Panc1 (cell line): ENCODE results near the gene USP53. TPM values are rescaled to one million over a fixed set of nuclear protein-coding genes. Genes with fewer than 3 reads are reported as not detected.

Experiments used
- ATAC-seq: fragments of 200-7000 bp; cut with Tn5 transposase; 2 replicates; pipeline ENCODE4 v1.9.1; 2020; ENCODE audit warnings: mild to moderate bottlenecking, moderate library complexity
- BruUV-seq: library from RNA; stranded (reverse); fragments of 400-500 nt; replicated peaks from 2 replicates; lab custom pipeline; 2021; lab: Mats Ljungman, UMichigan
- CTCF ChIA-PET: fragments of 300-600 bp; sonication (Branson Sonifier 250); formaldehyde crosslinking; loops from one replicate; lab custom pipeline; 2022; ENCODE audit warnings: antibody characterized with exemption; lab: Charles Lee
- POLR2A ChIA-PET: fragments of 300-600 bp; sonication (Branson Sonifier 250); formaldehyde crosslinking; loops from one replicate; lab custom pipeline; 2022; ENCODE audit warnings: antibody characterized with exemption; lab: Charles Lee
- DNase-seq: peaks from one replicate; pipeline ENCODE4 v3.0.0-alpha.2; 2010; ENCODE audit warnings: low read depth, low spot score
- H3K27ac ChIP-seq: 2 replicates; pipeline ENCODE4 v1.5.1; 2011; ENCODE audit warnings: mild to moderate bottlenecking, low read length, inconsistent platforms
- H3K27me3 ChIP-seq: fragments of 200-500 bp; sonication (Bioruptor generic); 2 replicates; pipeline ENCODE4 v1.6.0; 2014; ENCODE audit warnings: low read length, inconsistent platforms; ENCODE audit not compliant: control insufficient read depth, insufficient read depth
- H3K36me3 ChIP-seq: fragments of 200-500 bp; sonication (Bioruptor generic); 2 replicates; pipeline ENCODE4 v1.5.1; 2014; ENCODE audit warnings: inconsistent platforms, mild to moderate bottlenecking, low read length, moderate library complexity; ENCODE audit not compliant: control insufficient read depth, insufficient read depth
- H3K4me1 ChIP-seq: 2 replicates; pipeline ENCODE4 v1.5.1; 2011; ENCODE audit warnings: inconsistent platforms, mild to moderate bottlenecking, low read length, moderate library complexity; ENCODE audit not compliant: control insufficient read depth, insufficient read depth
- H3K4me3 ChIP-seq, 2 experiments: 2 replicates each; pipeline ENCODE4 v1.5.1; 2011 to 2012; ENCODE audit warnings: low read depth in 2 of 2, low read length in 2 of 2, mild to moderate bottlenecking in 2 of 2, inconsistent platforms in 1 of 2, moderate library complexity in 1 of 2
- H3K9me3 ChIP-seq: fragments of 200-500 bp; sonication (Bioruptor generic); 2 replicates; pipeline ENCODE4 v1.5.1; 2014; ENCODE audit warnings: low read depth, mild to moderate bottlenecking, inconsistent platforms, low read length, moderate library complexity; ENCODE audit not compliant: control insufficient read depth, insufficient read depth
- POLR2AphosphoS5 ChIP-seq: IDR thresholded peaks from 2 replicates; pipeline ENCODE4 v1.6.1; 2012; ENCODE audit warnings: mild to moderate bottlenecking, low read depth, low read length, moderate library complexity
- SIN3A ChIP-seq: IDR thresholded peaks from 2 replicates; pipeline ENCODE4 v1.6.1; 2012; ENCODE audit warnings: low read depth, mild to moderate bottlenecking, low read length, moderate library complexity, borderline replicate concordance; ENCODE audit not compliant: insufficient read depth
- TCF7L2 ChIP-seq: IDR thresholded peaks from 2 replicates; pipeline ENCODE4 v1.6.1; 2011; ENCODE audit warnings: mild to moderate bottlenecking, low read depth, low read length, inconsistent platforms
- in situ Hi-C: cut with HindIII; loops from 2 replicates; pipeline ENCODE4 v1.10.0; 2016; ENCODE audit warnings: low sequenced_read_pairs, low pct_unique_long_range_greater_than_20kb
- intact Hi-C: fragments of 100-400 bp; cut with micrococcal nuclease; formaldehyde crosslinking; loops from one replicate; pipeline ENCODE4 v1.10.0; 2022; ENCODE audit not compliant: unreplicated experiment
- total RNA-seq: library from RNA; stranded (reverse); gene quantifications from one replicate; pipeline ENCODE4 v1.2.1, GENCODE V29; 2021; ENCODE audit not compliant: unreplicated experiment
- TF ChIP-seq, protein P1 (sequence below), 2 experiments: IDR thresholded peaks; 2 replicates each; pipeline ENCODE4 v1.6.1; 2011 to 2012; ENCODE audit warnings: low read depth in 2 of 2, control low read depth in 1 of 2, low read length in 1 of 2, mild to moderate bottlenecking in 1 of 2, moderate library complexity in 1 of 2; ENCODE audit not compliant: insufficient read depth in 1 of 2
- TF ChIP-seq, protein P2 (sequence below): fragments of 450-650 bp; IDR thresholded peaks from 2 replicates; pipeline ENCODE4 v1.5.1; 2017; ENCODE audit warnings: mild to moderate bottlenecking

The USP53 gene
- total RNA-seq, 1 experiment from 2014 or later = 5.3 TPM

- H3K27ac ChIP-seq = no peak overlapping the region
- TF ChIP-seq POLR2AphosphoS5 (no peak), TCF7L2 (no peak), SIN3A (no peak)
- TF ChIP-seq, protein P1, sequence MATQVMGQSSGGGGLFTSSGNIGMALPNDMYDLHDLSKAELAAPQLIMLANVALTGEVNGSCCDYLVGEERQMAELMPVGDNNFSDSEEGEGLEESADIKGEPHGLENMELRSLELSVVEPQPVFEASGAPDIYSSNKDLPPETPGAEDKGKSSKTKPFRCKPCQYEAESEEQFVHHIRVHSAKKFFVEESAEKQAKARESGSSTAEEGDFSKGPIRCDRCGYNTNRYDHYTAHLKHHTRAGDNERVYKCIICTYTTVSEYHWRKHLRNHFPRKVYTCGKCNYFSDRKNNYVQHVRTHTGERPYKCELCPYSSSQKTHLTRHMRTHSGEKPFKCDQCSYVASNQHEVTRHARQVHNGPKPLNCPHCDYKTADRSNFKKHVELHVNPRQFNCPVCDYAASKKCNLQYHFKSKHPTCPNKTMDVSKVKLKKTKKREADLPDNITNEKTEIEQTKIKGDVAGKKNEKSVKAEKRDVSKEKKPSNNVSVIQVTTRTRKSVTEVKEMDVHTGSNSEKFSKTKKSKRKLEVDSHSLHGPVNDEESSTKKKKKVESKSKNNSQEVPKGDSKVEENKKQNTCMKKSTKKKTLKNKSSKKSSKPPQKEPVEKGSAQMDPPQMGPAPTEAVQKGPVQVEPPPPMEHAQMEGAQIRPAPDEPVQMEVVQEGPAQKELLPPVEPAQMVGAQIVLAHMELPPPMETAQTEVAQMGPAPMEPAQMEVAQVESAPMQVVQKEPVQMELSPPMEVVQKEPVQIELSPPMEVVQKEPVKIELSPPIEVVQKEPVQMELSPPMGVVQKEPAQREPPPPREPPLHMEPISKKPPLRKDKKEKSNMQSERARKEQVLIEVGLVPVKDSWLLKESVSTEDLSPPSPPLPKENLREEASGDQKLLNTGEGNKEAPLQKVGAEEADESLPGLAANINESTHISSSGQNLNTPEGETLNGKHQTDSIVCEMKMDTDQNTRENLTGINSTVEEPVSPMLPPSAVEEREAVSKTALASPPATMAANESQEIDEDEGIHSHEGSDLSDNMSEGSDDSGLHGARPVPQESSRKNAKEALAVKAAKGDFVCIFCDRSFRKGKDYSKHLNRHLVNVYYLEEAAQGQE (IDR thresholded peaks at IDR 0.05; ENCODE audit: insufficient read depth in 1 of 2, low read depth in 2 of 2, low read length in 1 of 2) = no peak
- TF ChIP-seq, protein P2, sequence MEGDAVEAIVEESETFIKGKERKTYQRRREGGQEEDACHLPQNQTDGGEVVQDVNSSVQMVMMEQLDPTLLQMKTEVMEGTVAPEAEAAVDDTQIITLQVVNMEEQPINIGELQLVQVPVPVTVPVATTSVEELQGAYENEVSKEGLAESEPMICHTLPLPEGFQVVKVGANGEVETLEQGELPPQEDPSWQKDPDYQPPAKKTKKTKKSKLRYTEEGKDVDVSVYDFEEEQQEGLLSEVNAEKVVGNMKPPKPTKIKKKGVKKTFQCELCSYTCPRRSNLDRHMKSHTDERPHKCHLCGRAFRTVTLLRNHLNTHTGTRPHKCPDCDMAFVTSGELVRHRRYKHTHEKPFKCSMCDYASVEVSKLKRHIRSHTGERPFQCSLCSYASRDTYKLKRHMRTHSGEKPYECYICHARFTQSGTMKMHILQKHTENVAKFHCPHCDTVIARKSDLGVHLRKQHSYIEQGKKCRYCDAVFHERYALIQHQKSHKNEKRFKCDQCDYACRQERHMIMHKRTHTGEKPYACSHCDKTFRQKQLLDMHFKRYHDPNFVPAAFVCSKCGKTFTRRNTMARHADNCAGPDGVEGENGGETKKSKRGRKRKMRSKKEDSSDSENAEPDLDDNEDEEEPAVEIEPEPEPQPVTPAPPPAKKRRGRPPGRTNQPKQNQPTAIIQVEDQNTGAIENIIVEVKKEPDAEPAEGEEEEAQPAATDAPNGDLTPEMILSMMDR = no peak
- in situ Hi-C loops (no loop called here), intact Hi-C loops (no loop called here)
- no peaks in the 10 kb centered on the region; the same call in 1 of the 2 replicates for H3K36me3 ChIP-seq
- ChIA-PET CTCF (no interaction called here), POLR2A (no interaction called here)
- H3K9me3 ChIP-seq = no peaks in the 10 kb centered on the region
- no peak overlapping the region for H3K4me3 ChIP-seq
- DNase-seq = no peak
- H3K27me3 ChIP-seq = no peaks in the 10 kb centered on the region
- BruUV-seq = no TSS peak
- ATAC-seq = no peak
- H3K4me1 ChIP-seq = no peaks in the 10 kb centered on the region
These were observed 56.0 kb downstream of the USP53 start for GRCh38 chr4:119268466-119268865.

GRCh38 chr4:119271361-119272085 is 59.0 kb downstream of the USP53 start:
- BruUV-seq = no TSS peak
- intact Hi-C loops = no loop called here

More at GRCh38 chr4:119271361-119272085, 59.0 kb downstream of the USP53 start:
- H3K36me3 ChIP-seq = no peaks in the 10 kb centered on the region; the same call in 1 of the 2 replicates
- ChIA-PET CTCF (no interaction called here), POLR2A (no interaction called here)
- ATAC-seq (no peak), DNase-seq (no peak)
- in situ Hi-C loops = no loop called here
- no peaks in the 10 kb centered on the region for H3K9me3 ChIP-seq
- no peak for TF ChIP-seq TCF7L2
- TF ChIP-seq, protein P1 (IDR thresholded peaks at IDR 0.05; ENCODE audit: insufficient read depth in 1 of 2, low read depth in 2 of 2, low read length in 1 of 2) = no peak
- TF ChIP-seq POLR2AphosphoS5 = no peak
- TF ChIP-seq, protein P2 = no peak
- TF ChIP-seq SIN3A = no peak
- H3K4me3 ChIP-seq = no peak overlapping the region
- H3K27me3 ChIP-seq = no peaks in the 10 kb centered on the region
- H3K27ac ChIP-seq = no peak overlapping the region
- no peaks in the 10 kb centered on the region for H3K4me1 ChIP-seq
